ENCODE data around the gene GSE1.

GSE1 gene

GRCh38 chr16:85636234-85636812 lies 23.2 kb downstream of the GSE1 start:
- no peak for DNase-seq

- DNase-seq, result no peak
These were observed 24.1 kb downstream of the GSE1 start for GRCh38 chr16:85637061-85637807.

DNA sequence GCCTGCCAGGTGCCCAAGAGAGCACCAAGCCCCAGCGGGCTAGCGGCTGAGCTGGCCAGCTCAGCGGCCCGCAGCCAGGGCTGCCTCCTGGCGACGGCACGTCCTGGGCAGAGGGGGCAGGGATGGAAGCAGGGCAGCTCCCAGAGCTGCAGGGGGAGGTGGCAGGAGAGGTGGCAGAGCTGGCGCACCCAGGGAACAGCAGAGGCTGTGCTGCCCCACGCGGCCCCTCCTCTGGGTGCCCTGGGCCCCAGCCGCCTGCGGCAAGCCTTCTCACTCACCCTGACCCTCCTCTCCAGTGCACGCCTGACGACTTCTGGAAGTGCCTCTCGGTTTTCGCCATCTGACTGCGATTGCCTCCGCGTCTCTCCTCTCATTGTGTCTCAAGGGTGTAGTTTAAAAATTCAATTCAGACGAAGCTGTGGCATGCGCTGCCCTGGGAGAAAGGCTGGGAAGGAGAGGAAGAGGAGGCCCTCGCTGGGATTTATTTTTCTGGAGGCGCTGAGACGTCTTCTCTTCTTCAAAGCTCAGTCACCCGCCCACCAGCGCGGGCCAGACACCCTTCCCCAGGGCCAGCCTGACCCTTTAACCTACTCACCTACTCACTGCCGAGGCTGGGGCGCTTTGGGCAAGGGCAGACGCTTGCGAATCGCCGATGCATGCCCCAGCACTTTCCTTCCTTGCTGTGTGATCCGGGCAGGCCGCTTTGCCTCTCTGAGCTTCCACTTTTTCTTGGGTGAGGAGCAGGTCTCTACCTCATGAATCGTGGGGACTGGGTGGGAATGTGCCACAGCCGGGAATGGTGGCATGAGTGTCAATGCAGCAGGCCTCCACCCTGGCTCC lies 24.9 kb downstream of the GSE1 start:
- no peak for DNase-seq

GRCh38 chr16:85638695-85639409 lies 25.7 kb downstream of the GSE1 start:
- no peak for DNase-seq

- no peak for DNase-seq
These were observed 26.6 kb downstream of the GSE1 start for GRCh38 chr16:85639529-85640253.

DNA sequence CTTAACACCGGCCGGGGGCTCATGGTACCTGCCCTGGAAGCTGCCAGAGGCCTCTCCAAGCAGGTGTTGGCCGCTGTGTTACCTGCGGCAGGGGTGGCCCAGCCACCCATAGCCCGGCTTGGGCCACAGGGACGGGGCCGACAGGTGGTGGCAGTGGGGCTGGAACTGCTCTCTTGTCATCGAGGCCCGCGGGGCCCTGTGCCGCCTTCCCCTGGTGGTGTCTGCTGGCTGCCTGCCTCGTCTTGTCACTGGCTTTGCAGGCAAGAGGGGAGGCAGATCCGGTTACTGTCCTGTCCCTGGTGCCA lies 27.1 kb downstream of the GSE1 start:
- no peak for DNase-seq

DNA sequence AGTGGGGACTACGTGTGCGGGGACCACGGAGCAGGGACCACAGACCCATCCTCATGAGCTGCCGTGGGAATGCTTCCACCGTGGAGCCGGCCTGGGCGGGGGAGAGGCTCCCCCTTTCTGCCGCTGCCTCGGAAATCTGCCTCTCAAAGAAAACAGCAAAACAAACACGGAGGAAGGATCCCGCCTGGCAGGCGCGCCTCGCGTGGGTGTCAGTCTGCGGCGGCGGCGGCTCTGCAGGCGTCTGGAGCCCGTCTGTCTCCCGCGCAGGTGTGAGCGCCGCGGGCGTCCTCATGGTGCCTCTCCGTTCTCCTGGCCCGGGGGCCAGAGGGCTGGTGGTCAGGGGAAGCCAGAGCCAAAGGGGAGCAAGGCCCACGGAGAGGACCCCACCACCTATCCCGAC lies 27.5 kb downstream of the GSE1 start:
- DNase-seq, result no peak

GRCh38 chr16:85641305-85641704 lies 28.2 kb downstream of the GSE1 start:
- no peak for DNase-seq

- DNase-seq, result no peak
These were observed 28.7 kb downstream of the GSE1 start for GRCh38 chr16:85641776-85642176.

DNA sequence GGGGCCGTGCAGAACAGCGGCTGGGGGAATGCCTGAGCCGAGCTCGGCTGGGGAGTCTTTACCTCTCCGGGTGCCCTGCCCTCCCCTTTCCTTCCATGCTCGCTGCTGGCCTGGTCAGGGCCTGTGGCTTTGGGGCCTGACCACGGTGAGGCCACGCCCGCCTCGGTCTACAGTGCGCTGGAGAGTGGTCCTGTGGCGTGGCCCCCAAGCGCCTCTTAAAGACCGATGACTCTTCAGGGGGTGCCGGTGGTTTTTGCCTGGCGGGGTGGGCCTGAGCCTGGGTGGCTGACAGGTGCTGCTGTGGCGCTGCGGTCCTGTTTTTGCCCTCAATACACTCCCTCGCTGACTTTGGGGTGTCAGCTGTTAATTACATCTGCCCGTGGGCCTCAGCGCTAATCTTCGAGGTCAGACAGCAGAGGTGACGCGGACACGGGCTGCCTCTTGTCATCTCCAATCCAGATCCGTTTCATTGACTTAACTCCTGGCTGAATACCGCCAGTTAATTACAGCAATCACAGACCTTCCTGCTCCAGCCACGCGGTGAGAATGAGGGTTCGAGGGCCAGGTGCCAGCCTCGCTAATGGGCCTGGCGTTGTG lies 29.7 kb downstream of the GSE1 start:
- no peak for DNase-seq

GRCh38 chr16:85643631-85644030 lies 30.5 kb downstream of the GSE1 start:
- no peak for DNase-seq

DNA sequence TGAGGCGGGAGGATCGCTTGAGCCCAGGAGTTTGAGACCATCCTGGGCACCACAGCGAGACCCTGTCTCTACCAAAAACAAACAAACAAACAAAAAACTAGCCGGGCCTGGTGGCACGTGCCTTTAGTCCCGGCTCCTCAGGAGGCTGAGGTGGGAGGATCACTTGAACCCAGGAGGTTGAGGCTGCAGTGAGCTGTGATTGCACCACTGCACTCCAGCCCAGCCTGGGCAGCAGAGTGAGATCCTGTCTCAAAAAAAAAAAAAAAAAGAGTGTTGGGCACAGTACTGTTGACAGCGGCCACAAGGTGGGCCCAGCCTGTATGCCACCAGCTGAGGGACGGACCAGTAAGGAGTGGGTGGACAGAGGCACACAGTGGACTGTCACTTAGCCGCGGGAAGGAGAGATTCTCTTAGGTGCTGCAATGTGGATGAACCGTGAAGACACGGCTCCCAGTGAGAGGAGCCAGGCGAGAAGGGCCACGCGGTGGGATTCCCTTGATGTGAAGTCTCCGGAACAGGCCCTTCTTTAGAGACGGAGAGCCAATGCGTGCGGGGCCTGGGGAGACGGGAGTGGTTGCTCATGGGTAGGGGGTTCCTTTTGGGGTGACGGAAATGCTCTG lies 31.1 kb downstream of the GSE1 start:
- no peak for DNase-seq

DNA sequence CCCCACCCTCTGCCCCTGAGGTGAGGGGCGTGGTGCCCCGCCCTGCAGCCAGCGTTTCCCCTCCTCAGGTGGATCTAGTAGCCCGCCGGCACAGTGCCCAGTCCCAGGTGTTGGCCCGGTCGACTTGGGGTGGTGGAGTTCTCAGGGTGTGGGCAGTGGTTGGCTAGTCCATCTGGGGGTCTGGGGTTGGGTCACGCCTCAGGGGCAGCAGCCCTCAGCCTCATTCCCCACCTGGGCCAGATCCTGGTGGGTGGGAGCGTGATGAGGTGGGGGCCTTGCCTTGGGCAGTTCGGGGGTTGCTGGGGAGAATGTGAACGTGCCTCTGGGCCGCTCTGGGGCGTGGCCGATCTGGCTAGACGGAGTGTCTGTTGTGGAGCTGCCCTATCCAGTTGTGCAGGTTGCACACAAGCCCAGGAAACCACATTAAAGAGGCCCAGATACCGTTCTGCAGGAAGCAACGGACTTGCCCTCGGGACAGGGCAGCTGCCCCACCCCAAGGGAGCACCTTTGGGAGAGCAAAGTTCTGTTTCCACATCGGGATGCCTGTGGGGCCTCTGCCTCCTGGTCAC lies 32.0 kb downstream of the GSE1 start:
- no peak for DNase-seq

DNA sequence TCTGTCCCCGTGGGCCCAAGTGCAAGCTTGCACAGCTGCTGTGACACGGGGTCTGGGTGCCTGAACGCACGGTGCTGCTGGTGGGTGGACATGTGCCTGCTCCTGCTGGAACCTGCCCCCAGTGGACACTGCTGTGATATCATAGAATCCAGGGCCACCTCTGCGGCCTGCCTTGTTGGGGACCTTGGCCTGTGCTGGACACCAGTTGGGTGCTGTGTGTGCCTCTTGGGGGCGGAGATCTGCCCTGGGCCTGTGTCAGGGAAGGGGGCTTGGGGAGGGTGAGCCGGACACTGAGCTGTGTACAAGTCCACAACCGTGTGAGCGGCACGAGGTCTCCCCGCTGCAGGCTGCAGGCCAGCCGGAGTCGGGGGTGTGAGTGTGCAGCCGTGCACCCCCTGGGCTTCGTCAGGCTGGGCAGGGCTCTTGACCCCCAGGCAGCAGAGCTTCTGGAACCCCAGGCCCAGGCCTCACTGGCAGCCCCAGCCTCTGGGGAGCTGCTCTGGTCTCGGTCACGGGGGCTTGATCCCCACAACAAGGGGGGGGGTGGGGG lies 33.3 kb downstream of the GSE1 start:
- no peak for DNase-seq

DNA sequence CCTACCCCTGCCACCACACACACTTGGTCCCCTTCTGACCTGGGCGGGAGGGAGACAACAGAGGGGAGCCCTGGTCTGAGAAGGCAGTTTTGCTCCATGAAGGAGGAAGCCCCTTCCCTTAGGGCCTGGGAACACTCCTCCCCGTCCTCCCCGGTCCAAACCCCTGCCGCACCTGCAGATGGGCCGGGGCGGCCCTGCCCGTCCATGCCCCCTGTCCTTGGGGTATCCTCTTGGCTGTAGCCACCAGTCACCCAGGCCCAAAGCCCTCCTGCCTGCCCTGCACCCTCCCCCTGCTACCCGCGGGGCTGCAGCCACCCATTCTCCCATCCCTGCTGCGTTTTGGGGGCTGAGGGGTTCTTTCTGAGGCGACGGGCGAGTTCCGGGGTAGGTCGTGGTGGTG lies 33.9 kb downstream of the GSE1 start:
- DNase-seq, result no peak

GRCh38 chr16:85648070-85648714 lies 35.1 kb downstream of the GSE1 start:
- DNase-seq, result no peak

GRCh38 chr16:85648805-85649204 lies 35.7 kb downstream of the GSE1 start:
- DNase-seq, result no peak

DNA sequence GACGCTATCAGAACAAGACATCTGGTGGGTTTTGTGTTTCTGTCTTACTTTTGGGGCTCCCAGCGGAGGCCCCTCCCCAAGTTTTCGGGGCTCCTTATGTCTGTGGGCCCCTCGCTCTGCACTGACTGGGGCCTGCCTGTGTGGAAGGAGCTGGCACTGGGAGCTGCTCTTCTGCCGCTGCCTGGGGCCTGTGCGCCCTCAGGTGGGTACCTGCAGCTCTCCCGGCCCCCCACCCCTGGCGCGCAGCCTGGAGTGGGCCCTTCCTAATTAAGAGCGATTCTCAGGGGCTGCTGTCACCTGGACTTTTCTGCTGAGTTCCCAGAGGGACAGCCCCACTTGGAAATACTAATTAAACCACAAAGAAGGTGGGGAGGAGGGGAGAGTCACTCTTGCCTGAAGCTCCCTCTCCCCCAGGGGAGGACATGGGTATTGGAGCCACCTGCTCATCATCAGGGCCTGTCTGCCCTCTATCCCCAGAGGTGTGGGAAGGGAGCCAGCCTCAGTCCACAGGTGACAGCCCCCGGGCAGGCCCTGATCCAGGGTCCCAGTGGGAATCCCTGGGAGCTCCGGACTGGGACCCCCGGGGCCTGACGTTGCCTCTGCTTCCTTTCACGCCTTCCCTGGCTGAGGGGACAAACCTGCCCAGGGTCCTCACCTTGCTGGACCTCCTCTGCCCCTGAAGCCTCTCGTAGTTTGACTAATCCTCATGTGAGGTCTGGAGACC lies 36.5 kb downstream of the GSE1 start:
- no peak for DNase-seq

- DNase-seq, result no peak
These were observed 37.2 kb downstream of the GSE1 start for GRCh38 chr16:85650135-85650843.
